ENCODE results near the gene FAM114A1. TPM values are rescaled to one million over a fixed set of nuclear protein-coding genes. Genes with fewer than 3 reads are reported as not detected.
A peak's percentile ranks its signal among the peaks of the same experiment; 100 is the strongest.

The FAM114A1 gene
- total and polyA plus RNA-seq, 2 of the 8 experiments (the other 6 are each of a cell fraction or from before 2014, with no cell fraction given), result 9.5 to 12.0 TPM

- POLR2A ChIA-PET (ENCODE audit: partially characterized antibody), result no interaction called here
- no peak for FAIRE-seq
- Histone ChIP-seq H3K27ac (ENCODE audit: low read depth, low read length) (no peak overlapping the region), H3K14ac (ENCODE audit: insufficient read length) (no peak overlapping the region), H3K27me3 (replicated peaks in 1 of 4; ENCODE audit: control insufficient read depth in 3 of 4, extremely low read depth in 1 of 4, insufficient read depth in 3 of 4, low read length in 3 of 4) (no peaks in the 10 kb centered on the region), H2BK120ac (replicated peaks; ENCODE audit: low read depth, low read length) (no peak overlapping the region), H2BK5ac (ENCODE audit: low read depth, low read length) (no peak overlapping the region), H4K20me1 (replicated peaks in 1 of 2; ENCODE audit: control insufficient read depth in 1 of 2, insufficient read depth in 2 of 2, low read length in 2 of 2) (no peaks in the 10 kb centered on the region), H3K23me2 (ENCODE audit: low read depth, low read length) (no peaks in the 10 kb centered on the region), H2BK20ac (ENCODE audit: low read length) (no peak overlapping the region), H4K5ac (ENCODE audit: insufficient read length, low read depth, low read length) (no peak overlapping the region), H4K91ac (replicated peaks; ENCODE audit: insufficient read length, low read length) (no peak overlapping the region), H2BK15ac (ENCODE audit: low read length) (no peak overlapping the region), H4K8ac (ENCODE audit: extremely low read depth, insufficient read depth, low read length) (no peak overlapping the region), H3K56ac (replicated peaks; ENCODE audit: insufficient read length, low read depth, low read length) (peak overlapping the region; percentile 36), H3K4me1 (replicated peaks in 1 of 4; ENCODE audit: control insufficient read depth in 3 of 4, insufficient read depth in 4 of 4, low read length in 3 of 4) (no peaks in the 10 kb centered on the region), H2AFZ (ENCODE audit: low read length) (no peak overlapping the region), H3K9me3 (ENCODE audit: insufficient read depth in 2 of 2, low read depth in 1 of 2, low read length in 1 of 2) (no peaks in the 10 kb centered on the region), H3K9ac (replicated peaks in 1 of 4; ENCODE audit: extremely low read depth in 1 of 4, low read depth in 3 of 4, low read length in 3 of 4) (no peak overlapping the region; a peak in 1 of 7 replicates), H3K23ac (ENCODE audit: insufficient read length) (no peak overlapping the region), H2BK12ac (ENCODE audit: low read depth, low read length) (no peak overlapping the region), H2AK5ac (ENCODE audit: low read depth, low read length) (no peak overlapping the region), H3K79me2 (ENCODE audit: control insufficient read depth in 1 of 2, insufficient read depth in 2 of 2, low read length in 2 of 2) (no peaks in the 10 kb centered on the region), H3K79me1 (ENCODE audit: low read depth, low read length) (no peaks in the 10 kb centered on the region), H3K4me2 (ENCODE audit: insufficient read depth in 1 of 2, low read depth in 2 of 2, low read length in 2 of 2) (no peak overlapping the region), H3K18ac (ENCODE audit: extremely low read depth, low read length) (no peak overlapping the region), H3K4me3 (ENCODE audit: extremely low read depth in 1 of 4, insufficient read depth in 2 of 4, low read depth in 3 of 4, low read length in 4 of 4) (no peak overlapping the region), H3K4ac (replicated peaks; ENCODE audit: insufficient read length, low read depth, low read length) (no peak overlapping the region), H3K36me3 (ENCODE audit: control insufficient read depth in 2 of 4, insufficient read depth in 4 of 4, low read length in 3 of 4) (no peaks in the 10 kb centered on the region)
- 95% methylated on average over 7 of the region's 7 CpGs; no CpG with 5 or more reads in 1 of the 2 experiments for WGBS, 2 experiments (ENCODE audit: extremely low coverage in 1 of 2, insufficient coverage in 1 of 2, insufficient read length in 1 of 2, insufficient replicate concordance in 2 of 2, low coverage in 1 of 2, low lambda C conversion rate in 2 of 2, missing lambda C conversion rate in 1 of 2)
- peak in 1 of 2 experiments; percentile 52 for DNase-seq (ENCODE audit: low read depth in 1 of 2, low spot score in 2 of 2)
- CTCF ChIA-PET (ENCODE audit: partially characterized antibody), result interaction anchor here (0.7 to 2.8 kb wide), 10 partner anchors 11 to 454 kb away, joined by 3 to 10 read pairs (median 4); partner anchors contain the start of genes TLR10 and TLR6
- TF ChIP-seq RAD21 (IDR thresholded peaks at IDR 0.05 in 1 of 2, conservative IDR thresholded peaks at IDR 0.05 in 1 of 2; ENCODE audit: low read depth in 2 of 2, low read length in 2 of 2), result peak; percentile 8 to 25; a peak in 1 of 4 replicates
- peak; percentile 54 to 68 (median 64) for TF ChIP-seq CTCF (IDR thresholded peaks at IDR 0.05; ENCODE audit: control extremely low read depth in 1 of 3, insufficient read depth in 1 of 3, low read depth in 1 of 3, low read length in 3 of 3)
- no peak for TF ChIP-seq PHF8 (conservative IDR thresholded peaks at IDR 0.05; ENCODE audit: low read depth, low read length)
Measured at GRCh38 chr4:38832624-38833528, 34.7 kb upstream of the FAM114A1 start.

Data from H1 (cell line).